Heart left ventricle (tissue), 16 donors: Measurements from ENCODE around the gene FCHSD2. TPM values are rescaled to one million over a fixed set of nuclear protein-coding genes. Genes with fewer than 3 reads are reported as not detected.

Experiments
- ATAC-seq, 4 donors: fragments of 200-7000 bp; cut with Tn5 transposase; one replicate each; pipeline ENCODE4 v1.9.1; 2020 to 2022; ENCODE audit warnings: moderate library complexity in 4 of 4, mild to moderate bottlenecking in 3 of 4, moderate number of reproducible peaks in 1 of 4
- DNase-seq, 5 donors: peaks; one replicate each; pipeline ENCODE4 v3.0.0-alpha.2; 2020
- H3K27ac ChIP-seq, 12 donors: fragments of 200-600 bp; sonication (generic) in 4 of 12; one replicate each; pipeline versions ENCODE4 v1.5.0 to v1.8.0; 2016 to 2022; ENCODE audit warnings: mild to moderate bottlenecking in 2 of 12
- H3K27me3 ChIP-seq, 9 donors: fragments of 200-600 bp; sonication (generic) in 2 of 9; one replicate each; pipeline versions ENCODE4 v1.5.1 to v1.8.0; 2016 to 2022; ENCODE audit warnings: mild to moderate bottlenecking in 3 of 9
- H3K36me3 ChIP-seq, 9 donors: fragments of 200-600 bp; sonication (generic) in 2 of 9; one replicate each; pipeline versions ENCODE4 v1.5.0 to v1.8.0; 2018 to 2022; ENCODE audit warnings: mild to moderate bottlenecking in 2 of 9
- H3K4me1 ChIP-seq, 12 donors: fragments of 200-600 bp; sonication (generic) in 4 of 12; one replicate each; pipeline versions ENCODE4 v1.5.0 to v1.8.0; 2016 to 2022; ENCODE audit warnings: mild to moderate bottlenecking in 3 of 12
- H3K4me3 ChIP-seq, 12 donors: fragments of 200-600 bp; sonication (generic) in 4 of 12; one replicate each; pipeline versions ENCODE4 v1.5.0 to v1.8.0; 2017 to 2022; ENCODE audit warnings: mild to moderate bottlenecking in 9 of 12, moderate library complexity in 4 of 12
- H3K9me3 ChIP-seq, 12 donors: fragments of 200-600 bp; sonication (generic) in 4 of 12; one replicate each; pipeline versions ENCODE4 v1.5.0 to v1.8.0; 2016 to 2022; ENCODE audit warnings: mild to moderate bottlenecking in 1 of 12
- POLR2A ChIP-seq, 2 donors: fragments of 450-650 bp; IDR thresholded peaks; one replicate each; pipeline ENCODE4 v1.6.1; 2017; ENCODE audit warnings: antibody characterized with exemption in 2 of 2, mild to moderate bottlenecking in 2 of 2, moderate library complexity in 2 of 2
- WGBS, 4 donors: extraction: QIAGEN DNeasy Blood & Tissue Kit in 2 of 4; methylation state at CpG; one replicate each; pipeline versions ENCODE4 v1.1.5 to v1.1.7; 2013 to 2018; 5-methylcytosine and 5-hydroxymethylcytosine counted together
- intact Hi-C, 10 donors: fragments of 100-400 bp; cut with DNase I; formaldehyde crosslinking; loops; one replicate each; pipeline versions ENCODE4 v1.11.1 to v1.14.2; 2022
- polyA plus RNA-seq, 2 donors: library from polyadenylated mRNA; stranded (reverse); fragments of 200-250 nt; gene quantifications; one replicate each; pipeline ENCODE4 v1.2.3, GENCODE V29; 2013
- total RNA-seq, 9 donors: library from RNA; depleted of rRNA in 2 of 9; stranded (reverse); fragments of >200 nt in 2 of 9; fragmentation: NEBNext Ultra II Directional in 3 of 9; extraction: Animal tissue kit (Norgen Biotek cat#: 25700) in 3 of 9; gene quantifications; one replicate each; pipeline versions ENCODE4 v1.1.0 to v1.2.4, GENCODE V29; 2016 to 2023
- TF ChIP-seq, protein P1 (sequence below), 12 donors: fragments of 200-600 bp; sonication (generic) in 4 of 12; IDR thresholded peaks; one replicate each; pipeline versions ENCODE4 v1.5.0 to v1.8.0; 2018 to 2022; ENCODE audit warnings: antibody characterized with exemption in 12 of 12, mild to moderate bottlenecking in 5 of 12
- donor health status: ischemic (EF 13 %, LVEDD 7.1; RV severe dilation, severe dysfunction).
- donor health status: healthy with polysubstance abuse.
- donor health status: DM: no; HTN: yes; CAD: no.
- donor health status: DM: no; HTN: no; CAD: no.
- donor health status: ischemic (EF 25% LVEDD 6.9; RV normal size, moderate dysfunction).
- donor health status: ischemic (EF 25% LVEDD 5.7; RV mildly dilated, moderate dysfunction).
- donor health status: healthy.
- donor health status: DM: yes; HTN: yes; CAD: no.
- donor health status: ischemic (EF 35%, LVEDD 5.7; RV mildly dilated, moderate dysfunction).
- donor health status: nonischemic (EF 11% LVEDD 7.7; RV severe dilation, severe dysfunction).
- donor health status: DM: yes; HTN: yes; CAD: no.
- donor health status: PGD.
- donor health status: ischemic (EF 29% LVEDD 5.4; RV normal size, mild dysfunction).
- donor health status: nonischemic (EF 23%, LVEDD 6.1; RV moderate dilation, normal function).

Gene FCHSD2
- total and polyA plus RNA-seq, 11 donors: 9.9 to 61.1 (median 39.0) TPM

DNA sequence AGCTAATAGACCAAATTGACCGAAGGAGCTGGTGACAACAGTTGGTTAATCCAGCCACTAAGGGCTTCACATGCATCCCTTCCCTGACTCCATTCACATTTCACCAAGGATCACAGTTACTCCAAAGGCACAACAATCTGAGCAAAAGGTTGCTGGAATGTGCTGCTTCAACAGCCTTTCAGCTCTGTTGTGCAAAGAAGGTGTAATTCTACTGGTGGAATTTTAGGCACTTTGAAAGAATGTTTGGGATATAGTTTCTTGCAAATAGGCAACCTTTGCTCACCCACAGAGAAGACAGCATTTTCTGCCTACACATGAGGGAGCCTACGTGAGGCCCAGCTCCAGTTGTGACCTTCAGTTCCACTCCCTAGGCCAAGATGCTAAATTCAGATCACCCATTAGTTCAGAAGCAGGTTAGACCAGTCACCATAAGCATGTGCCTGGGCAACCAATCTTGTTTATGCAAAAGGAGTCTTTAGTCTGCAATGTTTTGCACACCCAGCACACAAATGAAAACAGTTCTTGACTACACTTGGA lies 21.6 kb upstream of the FCHSD2 start:
- intact Hi-C loops: no loop called here
- ATAC-seq (peak in 1 of 4 donors; percentile 30), DNase-seq (no peak)
- no peak overlapping the region for H3K27ac ChIP-seq
- peaks cover 0 to 57% (median 24%) of the 10 kb centered on the region in 12 donors for H3K4me1 ChIP-seq
- no peaks in the 10 kb centered on the region for H3K27me3 ChIP-seq
- H3K36me3 ChIP-seq: no peaks in the 10 kb centered on the region
- H3K9me3 ChIP-seq: no peaks in the 10 kb centered on the region
- WGBS, 4 donors: 80 to 87% (median 82%) methylated on average over 2 of the region's 2 CpGs
- no peak overlapping the region for H3K4me3 ChIP-seq
- TF ChIP-seq, protein P1, sequence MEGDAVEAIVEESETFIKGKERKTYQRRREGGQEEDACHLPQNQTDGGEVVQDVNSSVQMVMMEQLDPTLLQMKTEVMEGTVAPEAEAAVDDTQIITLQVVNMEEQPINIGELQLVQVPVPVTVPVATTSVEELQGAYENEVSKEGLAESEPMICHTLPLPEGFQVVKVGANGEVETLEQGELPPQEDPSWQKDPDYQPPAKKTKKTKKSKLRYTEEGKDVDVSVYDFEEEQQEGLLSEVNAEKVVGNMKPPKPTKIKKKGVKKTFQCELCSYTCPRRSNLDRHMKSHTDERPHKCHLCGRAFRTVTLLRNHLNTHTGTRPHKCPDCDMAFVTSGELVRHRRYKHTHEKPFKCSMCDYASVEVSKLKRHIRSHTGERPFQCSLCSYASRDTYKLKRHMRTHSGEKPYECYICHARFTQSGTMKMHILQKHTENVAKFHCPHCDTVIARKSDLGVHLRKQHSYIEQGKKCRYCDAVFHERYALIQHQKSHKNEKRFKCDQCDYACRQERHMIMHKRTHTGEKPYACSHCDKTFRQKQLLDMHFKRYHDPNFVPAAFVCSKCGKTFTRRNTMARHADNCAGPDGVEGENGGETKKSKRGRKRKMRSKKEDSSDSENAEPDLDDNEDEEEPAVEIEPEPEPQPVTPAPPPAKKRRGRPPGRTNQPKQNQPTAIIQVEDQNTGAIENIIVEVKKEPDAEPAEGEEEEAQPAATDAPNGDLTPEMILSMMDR (IDR thresholded peaks at IDR 0.05): no peak
- TF ChIP-seq POLR2A (IDR thresholded peaks at IDR 0.05): no peak

DNA sequence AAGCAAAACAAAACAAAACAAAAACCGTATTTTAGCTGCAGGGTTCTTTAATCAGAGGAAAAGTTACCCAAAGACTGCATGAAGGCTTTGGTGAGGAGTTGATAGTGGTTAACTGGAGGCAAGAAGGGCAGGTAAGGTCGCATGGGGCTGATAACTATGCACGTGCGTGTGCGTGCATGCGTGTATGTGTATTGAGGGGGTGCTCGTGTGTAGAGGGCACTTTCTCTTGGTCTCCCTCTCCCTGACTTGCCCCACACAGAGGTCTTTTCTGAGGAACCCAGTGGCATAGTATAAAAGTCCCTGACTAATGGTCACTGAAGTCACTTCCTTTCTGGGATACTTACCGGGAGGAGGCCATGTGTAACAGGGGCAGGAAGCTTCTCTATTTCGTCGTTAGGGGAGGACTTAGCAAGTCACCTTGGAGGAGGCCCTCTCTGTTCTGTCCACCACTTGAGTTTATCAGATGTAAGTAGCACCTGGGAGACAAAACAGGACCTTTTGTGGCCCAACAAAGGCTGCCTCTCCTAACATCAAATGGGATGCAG lies 20.1 kb upstream of the FCHSD2 start:
- TF ChIP-seq, protein P1 (IDR thresholded peaks at IDR 0.05): no peak
- no peak for TF ChIP-seq POLR2A (IDR thresholded peaks at IDR 0.05)
- no peak for ATAC-seq
- no peaks in the 10 kb centered on the region for H3K9me3 ChIP-seq
- H3K27ac ChIP-seq: peak overlapping the region in 2 of 12 donors; percentile 16 to 35
- H3K4me1 ChIP-seq: peaks cover 0 to 57% (median 28%) of the 10 kb centered on the region in 12 donors
- DNase-seq: no peak
- H3K36me3 ChIP-seq: no peaks in the 10 kb centered on the region
- no peak overlapping the region for H3K4me3 ChIP-seq
- WGBS, 4 donors: 61 to 64% (median 61%) methylated on average over 10 of the region's 10 CpGs
- H3K27me3 ChIP-seq: no peaks in the 10 kb centered on the region
- intact Hi-C loops: no loop called here

- H3K27me3 ChIP-seq: no peaks in the 10 kb centered on the region
- peak overlapping the region in 8 of 12 donors; percentile 70 to 96 (median 85) for H3K27ac ChIP-seq
- no peak overlapping the region for H3K4me3 ChIP-seq
- no peaks in the 10 kb centered on the region for H3K36me3 ChIP-seq
- TF ChIP-seq, protein P1 (IDR thresholded peaks at IDR 0.05): no peak
- TF ChIP-seq POLR2A (IDR thresholded peaks at IDR 0.05): no peak
- intact Hi-C loops: no loop called here
- peaks cover 0 to 69% (median 35%) of the 10 kb centered on the region in 12 donors for H3K4me1 ChIP-seq
- 71 to 78% (median 75%) methylated on average over 8 to 10 of the region's 10 CpGs for WGBS, 4 donors
- DNase-seq (no peak), ATAC-seq (no peak)
- H3K9me3 ChIP-seq: no peaks in the 10 kb centered on the region
Measured at GRCh38 chr11:73160005-73160760, 18.1 kb upstream of the FCHSD2 start.

- intact Hi-C loops: loop anchor here in 1 of 10 donors (2.0 kb wide), 1 partner anchor 14 kb away; no protein-coding TSS in a partner anchor
- Histone ChIP-seq H3K9me3 (no peaks in the 10 kb centered on the region), H3K27me3 (no peaks in the 10 kb centered on the region), H3K36me3 (no peaks in the 10 kb centered on the region), H3K4me3 (no peak overlapping the region), H3K27ac (peak overlapping the region; percentile 69 to 96 (median 82)), H3K4me1 (peaks cover 0 to 72% (median 36%) of the 10 kb centered on the region in 12 donors)
- no peak for TF ChIP-seq POLR2A (IDR thresholded peaks at IDR 0.05)
- TF ChIP-seq, protein P1 (IDR thresholded peaks at IDR 0.05): no peak
- WGBS, 4 donors: 97 to 100% (median 99%) methylated on average over 3 of the region's 3 CpGs
- ATAC-seq (no peak), DNase-seq (no peak)
Measured at GRCh38 chr11:73159297-73159696, 17.2 kb upstream of the FCHSD2 start.
